T1000 (cell line): ENCODE measurements around the gene LAMA4.

Experiments
- DNase-seq: peaks from one replicate; lab custom pipeline; 2025; ENCODE audit warnings: mixed read lengths; lab: John Stamatoyannopoulos, UW

LAMA4 gene

DNA sequence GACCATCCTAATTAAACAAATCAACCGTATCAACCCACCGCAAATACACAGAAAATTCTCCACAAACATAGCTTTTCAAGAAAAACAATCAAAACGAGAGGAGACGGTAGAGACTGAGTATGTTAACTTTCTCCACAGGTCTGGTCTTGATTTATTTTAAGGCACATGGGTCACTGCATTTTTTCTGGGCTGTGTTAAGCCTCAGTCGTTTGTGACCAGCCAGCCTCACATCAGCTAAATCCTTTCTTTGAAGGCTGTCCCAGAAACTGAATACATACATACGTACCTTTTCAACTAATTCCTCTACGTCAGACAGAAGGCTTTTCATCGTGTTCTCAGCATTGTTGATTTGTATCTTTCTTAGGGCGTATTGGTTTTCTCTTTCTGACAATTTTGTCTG, 69.4 kb downstream of the LAMA4 start:
- no peak for DNase-seq

DNA sequence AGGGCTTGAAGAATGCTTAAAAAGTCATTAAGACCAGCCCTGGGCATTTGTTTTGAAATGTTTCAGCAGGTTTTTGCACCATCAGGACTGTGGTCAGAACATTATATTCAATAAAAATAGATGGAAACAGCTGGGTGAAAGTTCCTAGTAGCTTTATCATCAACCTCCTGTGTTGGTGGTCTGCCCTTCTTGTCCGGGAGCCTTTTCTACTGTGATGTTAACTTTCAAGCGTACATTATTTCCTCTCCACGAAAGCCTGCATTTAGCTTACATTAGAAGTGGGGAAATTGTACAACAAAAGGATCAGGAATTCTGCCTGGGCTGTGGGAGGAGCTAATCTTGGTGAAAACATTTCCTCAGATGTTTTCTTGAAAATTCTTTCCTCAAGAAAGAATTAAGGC, 71.1 kb downstream of the LAMA4 start:
- no peak for DNase-seq

GRCh38 chr6:112181130-112181529, 73.2 kb downstream of the LAMA4 start:
- no peak for DNase-seq

- DNase-seq: no peak
Measured at GRCh38 chr6:112180095-112180820, 74.1 kb downstream of the LAMA4 start.

- DNase-seq: no peak
Measured at GRCh38 chr6:112179631-112180030, 74.7 kb downstream of the LAMA4 start.

- DNase-seq: no peak
Measured at GRCh38 chr6:112178846-112179245, 75.5 kb downstream of the LAMA4 start.

DNA sequence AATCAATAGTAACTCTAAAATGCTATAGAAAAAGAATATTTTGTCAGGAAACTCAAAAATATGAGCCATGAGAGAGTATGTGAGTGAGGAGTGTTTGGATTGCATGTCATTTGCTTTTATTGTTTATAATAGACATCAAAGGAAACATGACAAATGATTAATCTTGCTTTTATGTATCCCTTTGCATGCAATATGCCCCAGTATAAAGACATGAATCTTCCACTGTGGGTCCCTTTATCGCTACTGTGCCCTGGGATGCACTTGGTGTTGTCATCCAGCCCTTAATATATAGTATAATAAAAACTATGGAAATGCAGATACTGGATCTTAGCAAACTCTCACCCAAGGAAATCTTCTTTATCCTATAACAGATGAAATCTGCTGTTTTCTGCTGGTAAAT, 77.3 kb downstream of the LAMA4 start:
- no peak for DNase-seq

DNA sequence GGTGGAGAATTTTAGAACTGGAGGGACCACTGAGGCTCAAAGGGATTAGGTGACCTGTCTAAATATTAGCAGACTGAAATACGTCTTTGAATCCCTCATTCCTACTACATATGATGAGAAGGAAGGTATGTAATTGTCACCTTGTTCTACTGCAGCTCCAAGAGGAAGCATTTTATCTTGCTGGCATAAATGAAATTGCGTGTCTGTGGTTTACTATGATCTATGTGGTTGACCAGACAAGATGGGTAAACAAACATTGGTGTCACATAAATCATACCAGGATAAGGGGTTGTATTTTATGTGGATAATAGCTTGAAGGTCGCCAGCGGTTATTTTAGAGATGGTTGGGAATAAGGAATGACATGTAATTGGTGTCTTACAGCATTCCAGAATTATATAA, 78.2 kb downstream of the LAMA4 start:
- DNase-seq: no peak

DNA sequence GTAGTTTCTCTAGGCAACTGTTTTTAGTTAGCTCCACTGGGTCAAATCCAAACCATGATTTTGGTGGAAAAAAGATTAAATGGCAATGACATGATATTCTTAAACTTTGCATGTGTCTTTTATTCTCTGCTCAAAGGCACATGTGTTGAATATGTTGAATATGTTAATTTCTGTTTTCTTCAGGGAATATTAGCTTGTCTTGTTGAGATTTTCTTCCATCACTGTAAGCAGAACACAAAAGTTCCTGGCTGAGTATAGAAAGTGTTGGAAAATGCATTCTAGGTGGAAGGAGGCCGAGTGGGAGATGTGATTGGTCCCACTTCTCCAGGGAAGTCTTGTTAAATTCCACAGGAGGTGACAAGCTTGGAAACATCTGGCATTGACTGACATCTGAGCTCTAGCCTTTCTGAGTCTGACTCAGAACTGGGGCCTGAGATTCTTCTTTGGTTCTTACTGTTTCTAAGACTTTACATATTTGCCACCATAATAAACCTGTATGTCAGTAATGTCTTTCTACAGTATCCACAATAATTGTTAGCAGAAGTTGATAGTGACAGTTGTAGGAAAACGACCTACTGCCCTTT, 81.1 kb downstream of the LAMA4 start:
- no peak for DNase-seq

GRCh38 chr6:112172540-112172939, 81.8 kb downstream of the LAMA4 start:
- no peak for DNase-seq

- no peak for DNase-seq
Measured at GRCh38 chr6:112169541-112169940, 84.8 kb downstream of the LAMA4 start.

- no peak for DNase-seq
Measured at GRCh38 chr6:112163295-112164257, 90.8 kb downstream of the LAMA4 start.

GRCh38 chr6:112160745-112161144, 93.6 kb downstream of the LAMA4 start:
- DNase-seq: no peak

DNA sequence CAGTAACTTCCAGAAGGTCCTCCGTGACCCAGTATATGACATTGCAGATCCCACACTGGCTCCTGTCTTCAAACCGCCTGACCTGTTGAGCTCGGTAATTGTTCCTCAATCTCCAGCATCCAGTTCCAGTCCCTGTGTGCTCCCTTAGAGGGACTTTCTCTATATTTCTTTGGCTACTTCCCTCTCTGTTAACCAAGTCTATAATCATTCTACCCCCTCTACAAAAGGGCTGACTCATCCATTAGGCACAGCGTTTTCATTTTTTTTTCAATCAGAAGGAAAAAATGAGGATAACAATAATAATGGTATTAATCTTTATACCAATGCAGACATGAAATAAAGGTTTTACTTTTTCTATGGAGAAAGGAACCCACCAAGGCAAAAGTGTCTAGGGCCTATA, 97.7 kb downstream of the LAMA4 start:
- no peak for DNase-seq

- no peak for DNase-seq
Measured at GRCh38 chr6:112155886-112156285, 98.5 kb downstream of the LAMA4 start.

GRCh38 chr6:112154711-112155110, 99.7 kb downstream of the LAMA4 start:
- no peak for DNase-seq

GRCh38 chr6:112153926-112154607, 100.3 kb downstream of the LAMA4 start:
- no peak for DNase-seq

DNA sequence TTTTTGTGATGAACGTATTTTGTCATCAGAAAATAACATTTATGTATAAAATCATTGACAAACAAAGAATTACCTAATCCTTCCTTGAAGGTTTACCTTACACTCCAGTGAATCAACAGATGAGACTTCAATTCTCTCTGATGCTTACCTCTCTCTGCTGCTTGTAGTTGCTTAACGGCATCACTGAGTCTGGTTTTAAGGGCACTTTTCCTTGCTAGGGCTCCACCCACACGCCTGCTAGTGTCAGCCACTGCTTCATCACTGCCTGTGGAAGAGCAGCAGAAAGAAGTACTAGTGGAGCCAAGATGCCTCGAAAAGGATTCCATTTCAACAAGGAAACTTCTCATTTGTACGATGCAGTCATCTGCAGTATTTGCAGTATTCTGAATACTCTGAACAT, 104.0 kb downstream of the LAMA4 start:
- DNase-seq: no peak

DNA sequence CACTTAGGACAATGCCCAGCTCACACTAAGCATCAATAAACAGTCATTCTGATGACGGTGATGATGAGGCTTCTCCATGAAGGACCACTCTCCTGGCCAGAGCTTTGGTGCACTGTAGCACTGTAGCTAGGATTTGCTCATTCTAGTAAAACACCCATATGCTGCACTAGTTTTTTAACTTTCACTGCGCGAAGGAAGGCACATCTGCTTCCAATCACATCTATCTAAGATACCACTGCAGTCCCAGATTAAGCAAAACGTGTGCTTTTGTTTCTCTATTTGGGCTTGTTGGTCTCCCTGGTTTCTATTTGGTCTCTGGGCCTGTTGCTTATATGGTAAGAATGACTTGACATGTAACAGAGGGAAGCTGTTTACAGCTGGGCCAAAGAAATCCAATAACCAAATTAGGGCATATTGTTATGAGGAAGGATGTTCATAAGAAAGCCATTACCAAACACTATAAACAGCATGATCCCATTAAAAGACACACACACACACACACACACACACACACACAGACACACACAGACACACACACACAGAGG, 104.6 kb downstream of the LAMA4 start:
- DNase-seq: no peak

GRCh38 chr6:112149236-112149635, 105.1 kb downstream of the LAMA4 start:
- DNase-seq: no peak

DNA sequence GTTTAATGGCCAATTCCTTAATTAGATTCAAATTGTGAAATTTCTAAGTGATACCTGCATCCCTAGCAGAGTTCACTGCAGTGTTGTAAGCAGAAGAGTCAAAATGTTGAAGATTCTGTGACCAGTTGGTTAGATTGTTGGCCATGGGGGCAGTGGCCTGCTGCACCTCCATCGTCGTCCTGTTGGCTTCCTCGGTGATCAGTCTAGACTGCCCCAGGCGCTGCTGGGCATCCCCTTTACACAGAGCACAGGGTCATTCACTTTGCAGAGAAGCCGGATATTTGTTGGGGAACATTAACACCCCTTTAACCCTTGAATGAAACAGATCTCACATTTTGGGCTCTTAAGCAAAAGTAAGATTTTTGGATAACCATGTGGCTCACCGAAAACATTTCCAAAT, 106.3 kb downstream of the LAMA4 start:
- DNase-seq: no peak

GRCh38 chr6:112145080-112145573, 109.2 kb downstream of the LAMA4 start:
- DNase-seq: no peak
